Endothelial cell of umbilical vein (primary cell): Measurements from ENCODE around the gene WBP1L. TPM values are rescaled to one million over a fixed set of nuclear protein-coding genes. Genes with fewer than 3 reads are reported as not detected.

Experiments used
- BruUV-seq: library from RNA; stranded (reverse); fragments of 400-500 nt; replicated peaks from 2 replicates; lab custom pipeline; 2021; lab: Mats Ljungman, UMichigan
- CTCF ChIA-PET: fragments of 300-600, 350-600 bp; sonication (Branson Sonifier 250); formaldehyde crosslinking; loops from one replicate; lab custom pipeline; 2021; ENCODE audit warnings: antibody characterized with exemption, inconsistent platforms; lab: Charles Lee
- POLR2A ChIA-PET: fragments of 300-600, 350-600 bp; sonication (Branson Sonifier 250); formaldehyde crosslinking; loops from one replicate; lab custom pipeline; 2021; ENCODE audit warnings: antibody characterized with exemption, inconsistent platforms; lab: Charles Lee
- DNase-seq: peaks from one replicate; pipeline ENCODE4 v3.0.0-alpha.2; 2011; ENCODE audit warnings: low read depth, low spot score
- FAIRE-seq: peaks from 2 replicates; lab custom pipeline; 2011; peaks lifted over from hg19 to GRCh38; lab: Jason Lieb, UNC
- H2AFZ ChIP-seq: 2 replicates; pipeline ENCODE4 v1.6.0; 2012; ENCODE audit warnings: low read depth, low read length, control low read depth, inconsistent platforms
- H3K27ac ChIP-seq: 2 replicates; pipeline ENCODE4 v1.5.1; 2011; ENCODE audit warnings: low read depth, mild to moderate bottlenecking, control low read depth, low read length, moderate library complexity; ENCODE audit not compliant: insufficient read depth
- H3K27me3 ChIP-seq, 2 experiments: 2 replicates each; pipeline versions ENCODE4 v1.6.0 to v1.6.1; 2011; ENCODE audit warnings: low read length in 2 of 2, mixed read lengths in 1 of 2; ENCODE audit not compliant: control insufficient read depth in 2 of 2, insufficient read depth in 2 of 2
- H3K36me3 ChIP-seq, 2 experiments: 2 replicates in 1 of 2; 3 replicates in 1 of 2; pipeline ENCODE4 v1.5.1; 2011; ENCODE audit warnings: low read length in 2 of 2, mild to moderate bottlenecking in 1 of 2, moderate library complexity in 1 of 2; ENCODE audit not compliant: control insufficient read depth in 2 of 2, insufficient read depth in 2 of 2; ENCODE audit errors: extremely low read depth in 1 of 2
- H3K4me1 ChIP-seq: 3 replicates; pipeline ENCODE4 v1.5.1; 2011; ENCODE audit warnings: mild to moderate bottlenecking, low read length; ENCODE audit not compliant: control insufficient read depth, insufficient read depth; ENCODE audit errors: extremely low read depth
- H3K4me2 ChIP-seq: 2 replicates; pipeline ENCODE4 v1.6.1; 2011; ENCODE audit warnings: low read length, control low read depth, mixed read lengths; ENCODE audit not compliant: insufficient read depth
- H3K4me3 ChIP-seq, 3 experiments: fragments of 200-600 bp in 1 of 3; sonication (generic), shearing (Covaris generic) in 1 of 3; replicated peaks in 1 of 3; 2 replicates each; pipeline ENCODE4 v1.5.1; 2011 to 2016; ENCODE audit warnings: control low read depth in 3 of 3, low read length in 3 of 3, mild to moderate bottlenecking in 2 of 3, inconsistent platforms in 1 of 3, low read depth in 1 of 3, moderate library complexity in 1 of 3; ENCODE audit not compliant: insufficient read depth in 1 of 3
- H3K79me2 ChIP-seq: 2 replicates; pipeline ENCODE4 v1.6.0; 2012; ENCODE audit warnings: low read length, inconsistent platforms; ENCODE audit not compliant: control insufficient read depth, insufficient read depth
- H3K9ac ChIP-seq: replicated peaks from 2 replicates; pipeline ENCODE3; 2011; ENCODE audit warnings: low read length, control low read depth; ENCODE audit not compliant: insufficient read depth; ENCODE audit errors: extremely low read depth
- H3K9me1 ChIP-seq: replicated peaks from 3 replicates; pipeline ENCODE4 v1.6.0; 2011; ENCODE audit warnings: mild to moderate bottlenecking, low read length; ENCODE audit not compliant: control insufficient read depth, insufficient read depth; ENCODE audit errors: extremely low read depth
- H3K9me3 ChIP-seq: replicated peaks from 2 replicates; pipeline ENCODE4 v1.5.1; 2012; ENCODE audit warnings: low read length, inconsistent platforms; ENCODE audit not compliant: control insufficient read depth, insufficient read depth
- H4K20me1 ChIP-seq: replicated peaks from 2 replicates; pipeline ENCODE3; 2011; ENCODE audit warnings: mild to moderate bottlenecking, low read length; ENCODE audit not compliant: control insufficient read depth, insufficient read depth; ENCODE audit errors: extremely low read depth
- FOS ChIP-seq: IDR thresholded peaks from 2 replicates; pipeline ENCODE4 v1.6.1; 2011; ENCODE audit warnings: mild to moderate bottlenecking, low read length, moderate library complexity, borderline replicate concordance; ENCODE audit not compliant: insufficient read depth
- JUN ChIP-seq: IDR thresholded peaks from 2 replicates; pipeline ENCODE4 v1.6.1; 2011; ENCODE audit warnings: borderline replicate concordance, low read depth; ENCODE audit not compliant: insufficient read length, insufficient read depth
- MYC ChIP-seq: IDR thresholded peaks from one replicate; pipeline ENCODE4 v1.6.1; 2011; ENCODE audit warnings: mild to moderate bottlenecking, low read depth, low read length
- POLR2AphosphoS5 ChIP-seq: IDR thresholded peaks from 2 replicates; pipeline ENCODE4 v1.6.1; 2012; ENCODE audit warnings: low read depth, mild to moderate bottlenecking, control low read depth, low read length, moderate library complexity; ENCODE audit not compliant: insufficient read depth
- dilution Hi-C: fragments of 300-500 bp; cut with MboI; formaldehyde crosslinking; loops from one replicate; pipeline ENCODE4 v1.15.0; 2019; ENCODE audit warnings: low sequenced_read_pairs; ENCODE audit not compliant: extremely low pct_ligation_motif_present
- intact Hi-C: fragments of 100-400 bp; cut with micrococcal nuclease; formaldehyde crosslinking; loops from one replicate; pipeline ENCODE4 v1.10.0; 2022
- polyA plus RNA-seq, 4 experiments: library from polyadenylated mRNA; depleted of rRNA in 3 of 4; stranded (reverse) in 3 of 4; unstranded in 1 of 4; fragments of >200 nt; gene quantifications; 2 replicates each; pipeline versions ENCODE4 v1.2.1 to v1.2.3, GENCODE V29; 2011 to 2012; ENCODE audit warnings: missing spikeins in 1 of 4
- total RNA-seq: library from RNA; stranded (reverse); gene quantifications from 2 replicates; pipeline ENCODE4 v1.2.3, GENCODE V29; 2021

The WBP1L gene
- total and polyA plus RNA-seq, 2 donors (not counting 3 experiments of a cell fraction or from before 2014, with no cell fraction given), result 46.0 to 70.3 TPM

- H3K79me2 ChIP-seq, result no peaks in the 10 kb centered on the region
- no peak overlapping the region for H3K4me3 ChIP-seq
- no peaks in the 10 kb centered on the region for H3K27me3 ChIP-seq
- no peaks in the 10 kb centered on the region for H3K4me1 ChIP-seq
- H3K36me3 ChIP-seq, result peaks cover 2 to 3% of the 10 kb centered on the region in 2 experiments
- TF ChIP-seq POLR2AphosphoS5 (no peak), JUN (no peak)
- dilution Hi-C loops (no loop called here), intact Hi-C loops (no loop called here)
- FAIRE-seq (no peak), DNase-seq (no peak)
- H3K9ac ChIP-seq, result no peak overlapping the region
- no peak overlapping the region for H3K27ac ChIP-seq
- BruUV-seq, result no TSS peak
- no peaks in the 10 kb centered on the region for H4K20me1 ChIP-seq
- CTCF ChIA-PET, result interaction anchor here (2.4 kb wide), 1 partner anchor 12 kb away, joined by 9 read pairs; the partner anchor contains the start of genes ARL3 and SFXN2
- no peaks in the 10 kb centered on the region for H3K9me3 ChIP-seq
- POLR2A ChIA-PET, result interaction anchor here (0.6 kb wide), 2 partner anchors 10 to 604 kb away, joined by 4 to 9 read pairs; no protein-coding TSS in a partner anchor
- no peaks in the 10 kb centered on the region for H3K9me1 ChIP-seq
- no peak overlapping the region for H3K4me2 ChIP-seq
- no peak overlapping the region for H2AFZ ChIP-seq
Measured at GRCh38 chr10:102701272-102701671, 42.5 kb upstream of the WBP1L start.

GRCh38 chr10:102701796-102702195 is 42.0 kb upstream of the WBP1L start:
- no TSS peak for BruUV-seq
- Histone ChIP-seq H3K4me3 (no peak overlapping the region), H3K27ac (no peak overlapping the region), H3K4me2 (no peak overlapping the region), H3K36me3 (peaks cover 2 to 3% of the 10 kb centered on the region in 2 experiments), H3K9me3 (no peaks in the 10 kb centered on the region), H3K4me1 (no peaks in the 10 kb centered on the region), H3K27me3 (no peaks in the 10 kb centered on the region), H3K79me2 (no peaks in the 10 kb centered on the region), H2AFZ (no peak overlapping the region), H4K20me1 (no peaks in the 10 kb centered on the region), H3K9me1 (no peaks in the 10 kb centered on the region), H3K9ac (no peak overlapping the region)
- intact Hi-C loops (no loop called here), dilution Hi-C loops (no loop called here)
- DNase-seq (no peak), FAIRE-seq (no peak)
- POLR2A ChIA-PET, result interaction anchor here (0.6 kb wide), 1 partner anchor 11 kb away, joined by 4 read pairs; no protein-coding TSS in a partner anchor
- TF ChIP-seq POLR2AphosphoS5 (no peak), FOS (no peak), JUN (no peak), MYC (no peak)
- CTCF ChIA-PET, result no interaction called here
